Trophoblast cell (in vitro differentiated cells and primary cell): ENCODE measurements around the gene MT2A.

Experiments
- DNase-seq, 2 donors: peaks; one replicate each; pipeline ENCODE4 v3.0.0-alpha.2; 2016
- H2AFZ ChIP-seq: 2 replicates; pipeline ENCODE4 v1.6.1; 2013; ENCODE audit warnings: low read length, moderate library complexity, mild to moderate bottlenecking; ENCODE audit not compliant: insufficient read depth, poor library complexity
- H2AK5ac ChIP-seq: 2 replicates; pipeline ENCODE4 v1.6.1; 2013; ENCODE audit warnings: mild to moderate bottlenecking, low read length
- H2BK120ac ChIP-seq: 2 replicates; pipeline ENCODE4 v1.6.1; 2013; ENCODE audit warnings: low read length, mild to moderate bottlenecking, moderate library complexity; ENCODE audit not compliant: insufficient read depth, poor library complexity
- H2BK12ac ChIP-seq: 2 replicates; pipeline ENCODE4 v1.6.1; 2013; ENCODE audit warnings: mild to moderate bottlenecking, low read length, moderate library complexity
- H2BK5ac ChIP-seq: 2 replicates; pipeline ENCODE4 v1.6.1; 2013; ENCODE audit warnings: low read length, low read depth, moderate library complexity, mild to moderate bottlenecking; ENCODE audit not compliant: poor library complexity
- H3K14ac ChIP-seq: 2 replicates; pipeline ENCODE4 v1.6.1; 2013; ENCODE audit warnings: mild to moderate bottlenecking, low read length
- H3K18ac ChIP-seq: 2 replicates; pipeline ENCODE4 v1.6.1; 2013; ENCODE audit warnings: mild to moderate bottlenecking, low read length
- H3K23ac ChIP-seq: 2 replicates; pipeline ENCODE4 v1.6.1; 2013; ENCODE audit warnings: low read length
- H3K27ac ChIP-seq: 2 replicates; pipeline ENCODE4 v1.5.1; 2013; ENCODE audit warnings: low read depth, mild to moderate bottlenecking, inconsistent platforms, low read length, moderate library complexity
- H3K27me3 ChIP-seq: 2 replicates; pipeline ENCODE4 v1.6.1; 2013; ENCODE audit warnings: inconsistent platforms, mild to moderate bottlenecking, low read length, moderate library complexity; ENCODE audit not compliant: insufficient read depth
- H3K36me3 ChIP-seq, 2 experiments: 1 replicate in 1 of 2; 2 replicates in 1 of 2; pipeline ENCODE4 v1.6.1; 2013; ENCODE audit warnings: low read length in 2 of 2, mild to moderate bottlenecking in 2 of 2, moderate library complexity in 1 of 2; ENCODE audit not compliant: insufficient read depth in 2 of 2, control insufficient read depth in 1 of 2
- H3K4ac ChIP-seq: 2 replicates; pipeline ENCODE4 v1.6.1; 2013; ENCODE audit warnings: low read depth, mild to moderate bottlenecking, low read length, moderate library complexity
- H3K4me1 ChIP-seq, 2 experiments: 1 replicate in 1 of 2; 2 replicates in 1 of 2; pipeline ENCODE4 v1.6.1; 2013; ENCODE audit warnings: low read length in 2 of 2, mild to moderate bottlenecking in 2 of 2, moderate library complexity in 1 of 2; ENCODE audit not compliant: insufficient read depth in 2 of 2, control insufficient read depth in 1 of 2
- H3K4me2 ChIP-seq: 2 replicates; pipeline ENCODE4 v1.6.1; 2013; ENCODE audit warnings: inconsistent platforms, mild to moderate bottlenecking, low read length, moderate library complexity
- H3K4me3 ChIP-seq: 2 replicates; pipeline ENCODE4 v1.5.1; 2013; ENCODE audit warnings: mild to moderate bottlenecking, low read depth, low read length, inconsistent platforms
- H3K79me1 ChIP-seq: one replicate; pipeline ENCODE4 v1.6.1; 2013; ENCODE audit warnings: low read length
- H3K79me2 ChIP-seq: 2 replicates; pipeline ENCODE4 v1.6.1; 2013; ENCODE audit warnings: low read length, mild to moderate bottlenecking; ENCODE audit not compliant: control insufficient read depth, insufficient read depth, poor library complexity
- H3K9ac ChIP-seq: 2 replicates; pipeline ENCODE4 v1.6.1; 2013; ENCODE audit warnings: mild to moderate bottlenecking, low read length
- H3K9me3 ChIP-seq: 2 replicates; pipeline ENCODE4 v1.6.1; 2013; ENCODE audit warnings: low read depth, mild to moderate bottlenecking, control low read depth, inconsistent platforms, low read length; ENCODE audit not compliant: insufficient read depth
- H4K12ac ChIP-seq: 2 replicates; pipeline ENCODE4 v1.6.1; 2013; ENCODE audit warnings: low read depth, mild to moderate bottlenecking, low read length, moderate library complexity
- H4K8ac ChIP-seq: 2 replicates; pipeline ENCODE4 v1.6.1; 2013; ENCODE audit warnings: low read depth, mild to moderate bottlenecking, low read length, moderate library complexity
- H4K91ac ChIP-seq: one replicate; pipeline ENCODE4 v1.6.1; 2013; ENCODE audit warnings: low read depth, mild to moderate bottlenecking, low read length, moderate library complexity
- WGBS: extraction: QIAGEN DNeasy Blood & Tissue Kit; methylation state at CpG from one replicate; pipeline ENCODE4 v1.1.7; 2013; ENCODE audit warnings: missing lambda C conversion rate; ENCODE audit not compliant: insufficient read length, insufficient coverage; ENCODE audit errors: extremely low coverage; 5-methylcytosine and 5-hydroxymethylcytosine counted together

MT2A gene

GRCh38 chr16:56591377-56592060, 16.9 kb upstream of the MT2A start:
- Histone ChIP-seq H3K4me3 (no peak overlapping the region), H3K79me2 (no peaks in the 10 kb centered on the region), H3K9ac (no peak overlapping the region), H3K79me1 (no peaks in the 10 kb centered on the region), H3K36me3 (no peaks in the 10 kb centered on the region), H3K18ac (no peak overlapping the region), H3K4me1 (peaks cover 0 to 2% of the 10 kb centered on the region in 2 experiments), H3K23ac (no peak overlapping the region), H2BK5ac (no peak overlapping the region), H2BK120ac (no peak overlapping the region), H4K91ac (no peak overlapping the region), H2BK12ac (no peak overlapping the region), H4K12ac (no peak overlapping the region), H3K27me3 (peaks cover 30% of the 10 kb centered on the region), H2AFZ (no peak overlapping the region), H3K9me3 (peaks cover 1% of the 10 kb centered on the region), H2AK5ac (no peak overlapping the region), H4K8ac (no peak overlapping the region), H3K27ac (no peak overlapping the region), H3K4me2 (no peak overlapping the region), H3K14ac (no peak overlapping the region), H3K4ac (no peak overlapping the region)
- WGBS = no CpG with 5 or more reads among the region's 4 CpGs
- no peak for DNase-seq

- H3K9me3 ChIP-seq = peaks cover 1% of the 10 kb centered on the region
- H4K8ac ChIP-seq = no peak overlapping the region
- no peak overlapping the region for H3K23ac ChIP-seq
- no peak overlapping the region for H2AFZ ChIP-seq
- no peak overlapping the region for H3K18ac ChIP-seq
- no peak overlapping the region for H4K91ac ChIP-seq
- H2BK12ac ChIP-seq = no peak overlapping the region
- no peaks in the 10 kb centered on the region for H3K79me1 ChIP-seq
- H4K12ac ChIP-seq = no peak overlapping the region
- no peak overlapping the region for H2AK5ac ChIP-seq
- H3K79me2 ChIP-seq = no peaks in the 10 kb centered on the region
- DNase-seq = no peak
- H2BK120ac ChIP-seq = no peak overlapping the region
- no CpG with 5 or more reads among the region's 6 CpGs for WGBS
- H3K36me3 ChIP-seq = no peaks in the 10 kb centered on the region
- no peak overlapping the region for H3K9ac ChIP-seq
- no peak overlapping the region for H3K4me3 ChIP-seq
- H3K27me3 ChIP-seq = peaks cover 21% of the 10 kb centered on the region
- H3K4ac ChIP-seq = no peak overlapping the region
- no peak overlapping the region for H3K14ac ChIP-seq
- no peak overlapping the region for H3K4me2 ChIP-seq
- H3K4me1 ChIP-seq = peaks cover 0 to 2% of the 10 kb centered on the region in 2 experiments
- H3K27ac ChIP-seq = no peak overlapping the region
- H2BK5ac ChIP-seq = no peak overlapping the region
Observed at GRCh38 chr16:56593573-56594291, 14.7 kb upstream of the MT2A start.

- H3K4me1 ChIP-seq = no peaks in the 10 kb centered on the region
- no peaks in the 10 kb centered on the region for H3K9me3 ChIP-seq
- H4K12ac ChIP-seq = no peak overlapping the region
- no peak overlapping the region for H4K91ac ChIP-seq
- no peak overlapping the region for H3K27ac ChIP-seq
- no peaks in the 10 kb centered on the region for H3K79me2 ChIP-seq
- no peak overlapping the region for H2BK12ac ChIP-seq
- no peak overlapping the region for H2BK120ac ChIP-seq
- no peak overlapping the region for H2AK5ac ChIP-seq
- H3K4me2 ChIP-seq = no peak overlapping the region
- no peak overlapping the region for H3K18ac ChIP-seq
- H3K23ac ChIP-seq = no peak overlapping the region
- WGBS = no CpG with 5 or more reads among the region's 5 CpGs
- H3K27me3 ChIP-seq = peaks cover 15% of the 10 kb centered on the region
- no peaks in the 10 kb centered on the region for H3K79me1 ChIP-seq
- H3K4ac ChIP-seq = no peak overlapping the region
- H2BK5ac ChIP-seq = no peak overlapping the region
- DNase-seq = no peak
- no peaks in the 10 kb centered on the region for H3K36me3 ChIP-seq
- H3K9ac ChIP-seq = no peak overlapping the region
- no peak overlapping the region for H3K14ac ChIP-seq
- no peak overlapping the region for H4K8ac ChIP-seq
- no peak overlapping the region for H2AFZ ChIP-seq
- H3K4me3 ChIP-seq = no peak overlapping the region
Observed at GRCh38 chr16:56594292-56594619, 14.1 kb upstream of the MT2A start.

- H2BK120ac ChIP-seq = no peak overlapping the region
- H3K14ac ChIP-seq = no peak overlapping the region
- no peak overlapping the region for H4K12ac ChIP-seq
- no peak overlapping the region for H3K4ac ChIP-seq
- H3K9ac ChIP-seq = no peak overlapping the region
- no peak overlapping the region for H2AK5ac ChIP-seq
- H3K9me3 ChIP-seq = no peaks in the 10 kb centered on the region
- no peak overlapping the region for H4K8ac ChIP-seq
- no peaks in the 10 kb centered on the region for H3K79me2 ChIP-seq
- H3K4me3 ChIP-seq = no peak overlapping the region
- H3K27me3 ChIP-seq = no peaks in the 10 kb centered on the region
- H3K79me1 ChIP-seq = no peaks in the 10 kb centered on the region
- H3K4me1 ChIP-seq = no peaks in the 10 kb centered on the region
- H3K36me3 ChIP-seq = no peaks in the 10 kb centered on the region
- H3K23ac ChIP-seq = no peak overlapping the region
- WGBS = no CpG with 5 or more reads among the region's 8 CpGs
- H3K18ac ChIP-seq = no peak overlapping the region
- H2AFZ ChIP-seq = no peak overlapping the region
- H2BK12ac ChIP-seq = no peak overlapping the region
- H3K27ac ChIP-seq = no peak overlapping the region
- H3K4me2 ChIP-seq = no peak overlapping the region
- DNase-seq = peak in 1 of 2 donors; percentile 37
- H2BK5ac ChIP-seq = no peak overlapping the region
- no peak overlapping the region for H4K91ac ChIP-seq
Observed at GRCh38 chr16:56600398-56600999, 7.9 kb upstream of the MT2A start.
